A549 (cell line): ENCODE results near the gene TRNP1.

ENCODE experiments used
- BHLHE40 ChIP-seq: IDR thresholded peaks from 2 replicates; pipeline ENCODE4 v1.6.1; 2012; ENCODE audit warnings: low read depth, low read length, inconsistent platforms
- HOXA7 ChIP-seq: fragments of 250-450 bp; sonication (Bioruptor Pico); IDR thresholded peaks from 2 replicates; pipeline ENCODE4 v1.5.0; 2020; ENCODE audit warnings: mild to moderate bottlenecking, moderate library complexity
- JUNB ChIP-seq: fragments of >200 bp; sonication (Bioruptor Twin); formaldehyde crosslinking; IDR thresholded peaks from 2 replicates; pipeline ENCODE4 v1.6.1; 2016
- SMC3 ChIP-seq: fragments of >200 bp; sonication (Bioruptor Twin); formaldehyde crosslinking; IDR thresholded peaks from 3 replicates; pipeline ENCODE4 v1.6.1; 2018; ENCODE audit warnings: inconsistent platforms
- TF ChIP-seq, protein P1 (sequence below): fragments of >200 bp; sonication (Bioruptor Twin); formaldehyde crosslinking; IDR thresholded peaks from 3 replicates; pipeline ENCODE4 v1.5.1; 2016
- TF ChIP-seq, protein P2 (sequence below): IDR thresholded peaks from 2 replicates; pipeline ENCODE4 v1.6.1; 2012; ENCODE audit warnings: low read depth, borderline replicate concordance
- TF ChIP-seq, protein P3 (sequence below): fragments of 450-650 bp; IDR thresholded peaks from 2 replicates; pipeline ENCODE4 v1.6.1; 2014; ENCODE audit warnings: antibody characterized with exemption

DNA sequence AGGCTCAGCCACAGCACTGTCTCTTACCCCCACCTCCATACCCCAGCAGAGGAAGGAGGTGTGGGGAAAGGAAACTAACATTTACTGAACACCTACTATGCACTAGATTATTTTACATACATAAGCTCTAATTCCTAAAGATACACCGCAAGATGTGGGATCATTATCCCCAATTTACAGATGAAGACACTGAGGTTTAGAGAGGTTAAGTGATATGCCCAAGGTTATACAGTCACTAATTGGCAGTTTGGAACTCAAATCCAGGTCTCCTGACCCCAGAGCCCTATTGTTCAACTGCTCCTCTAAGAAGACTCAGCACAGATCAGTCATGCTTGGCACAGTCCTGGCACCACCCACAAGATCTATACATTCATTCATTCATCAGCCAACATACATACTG, 22.9 kb downstream of the TRNP1 start:
- TF ChIP-seq, protein P1, sequence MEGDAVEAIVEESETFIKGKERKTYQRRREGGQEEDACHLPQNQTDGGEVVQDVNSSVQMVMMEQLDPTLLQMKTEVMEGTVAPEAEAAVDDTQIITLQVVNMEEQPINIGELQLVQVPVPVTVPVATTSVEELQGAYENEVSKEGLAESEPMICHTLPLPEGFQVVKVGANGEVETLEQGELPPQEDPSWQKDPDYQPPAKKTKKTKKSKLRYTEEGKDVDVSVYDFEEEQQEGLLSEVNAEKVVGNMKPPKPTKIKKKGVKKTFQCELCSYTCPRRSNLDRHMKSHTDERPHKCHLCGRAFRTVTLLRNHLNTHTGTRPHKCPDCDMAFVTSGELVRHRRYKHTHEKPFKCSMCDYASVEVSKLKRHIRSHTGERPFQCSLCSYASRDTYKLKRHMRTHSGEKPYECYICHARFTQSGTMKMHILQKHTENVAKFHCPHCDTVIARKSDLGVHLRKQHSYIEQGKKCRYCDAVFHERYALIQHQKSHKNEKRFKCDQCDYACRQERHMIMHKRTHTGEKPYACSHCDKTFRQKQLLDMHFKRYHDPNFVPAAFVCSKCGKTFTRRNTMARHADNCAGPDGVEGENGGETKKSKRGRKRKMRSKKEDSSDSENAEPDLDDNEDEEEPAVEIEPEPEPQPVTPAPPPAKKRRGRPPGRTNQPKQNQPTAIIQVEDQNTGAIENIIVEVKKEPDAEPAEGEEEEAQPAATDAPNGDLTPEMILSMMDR = no peak
- no peak for TF ChIP-seq BHLHE40
- no peak for TF ChIP-seq JUNB
- TF ChIP-seq HOXA7 (CRISPR knock-in tag) = no peak
- no peak for TF ChIP-seq SMC3
- TF ChIP-seq, protein P2, sequence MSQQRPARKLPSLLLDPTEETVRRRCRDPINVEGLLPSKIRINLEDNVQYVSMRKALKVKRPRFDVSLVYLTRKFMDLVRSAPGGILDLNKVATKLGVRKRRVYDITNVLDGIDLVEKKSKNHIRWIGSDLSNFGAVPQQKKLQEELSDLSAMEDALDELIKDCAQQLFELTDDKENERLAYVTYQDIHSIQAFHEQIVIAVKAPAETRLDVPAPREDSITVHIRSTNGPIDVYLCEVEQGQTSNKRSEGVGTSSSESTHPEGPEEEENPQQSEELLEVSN = no peak
- TF ChIP-seq, protein P3, sequence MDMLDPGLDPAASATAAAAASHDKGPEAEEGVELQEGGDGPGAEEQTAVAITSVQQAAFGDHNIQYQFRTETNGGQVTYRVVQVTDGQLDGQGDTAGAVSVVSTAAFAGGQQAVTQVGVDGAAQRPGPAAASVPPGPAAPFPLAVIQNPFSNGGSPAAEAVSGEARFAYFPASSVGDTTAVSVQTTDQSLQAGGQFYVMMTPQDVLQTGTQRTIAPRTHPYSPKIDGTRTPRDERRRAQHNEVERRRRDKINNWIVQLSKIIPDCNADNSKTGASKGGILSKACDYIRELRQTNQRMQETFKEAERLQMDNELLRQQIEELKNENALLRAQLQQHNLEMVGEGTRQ = no peak
